H1 (cell line): ENCODE data around the gene AATK. TPM values are rescaled to one million over a fixed set of nuclear protein-coding genes. Genes with fewer than 3 reads are reported as not detected.

Source experiments
- CHD2 ChIP-seq: IDR thresholded peaks from 2 replicates; pipeline ENCODE4 v1.6.1; 2012; ENCODE audit warnings: low read length, improper control_type of control experiment
- MAFK ChIP-seq: IDR thresholded peaks from 2 replicates; pipeline ENCODE4 v1.6.1; 2012; ENCODE audit warnings: low read depth, mild to moderate bottlenecking, improper control_type of control experiment, low read length
- RBBP5 ChIP-seq: IDR thresholded peaks from 2 replicates; pipeline ENCODE4 v1.7.1; 2012; ENCODE audit warnings: low read depth, mild to moderate bottlenecking, inconsistent platforms, low read length, moderate library complexity, borderline replicate concordance
- ZNF274 ChIP-seq: IDR thresholded peaks from 2 replicates; pipeline ENCODE4 v1.7.0; 2012; ENCODE audit warnings: low read length, borderline replicate concordance; ENCODE audit errors: extremely low read depth
- polyA plus RNA-seq, 7 experiments: library from polyadenylated mRNA; depleted of rRNA in 3 of 7; stranded (reverse) in 5 of 7; unstranded in 2 of 7; fragments of >200 nt in 5 of 7; fragments of 200-250 nt in 2 of 7; gene quantifications; 1 replicate in 5 of 7; 2 replicates in 1 of 7; 4 replicates in 1 of 7; pipeline versions ENCODE4 v1.2.1 to v1.2.3, GENCODE V29; 2011 to 2013; ENCODE audit warnings: missing spikeins in 2 of 7, mixed read lengths in 2 of 7
- total RNA-seq: library from RNA; stranded (reverse); fragmentation: NEBNext Ultra II Directional; extraction: Animal tissue kit (Norgen Biotek cat#: 25700); gene quantifications from 2 replicates; pipeline ENCODE4 v1.2.1, GENCODE V29; 2021

Gene AATK
- total and polyA plus RNA-seq, 2 of the 8 experiments (the other 6 are each of a cell fraction or from before 2014, with no cell fraction given): 1.7 to 3.5 TPM

DNA sequence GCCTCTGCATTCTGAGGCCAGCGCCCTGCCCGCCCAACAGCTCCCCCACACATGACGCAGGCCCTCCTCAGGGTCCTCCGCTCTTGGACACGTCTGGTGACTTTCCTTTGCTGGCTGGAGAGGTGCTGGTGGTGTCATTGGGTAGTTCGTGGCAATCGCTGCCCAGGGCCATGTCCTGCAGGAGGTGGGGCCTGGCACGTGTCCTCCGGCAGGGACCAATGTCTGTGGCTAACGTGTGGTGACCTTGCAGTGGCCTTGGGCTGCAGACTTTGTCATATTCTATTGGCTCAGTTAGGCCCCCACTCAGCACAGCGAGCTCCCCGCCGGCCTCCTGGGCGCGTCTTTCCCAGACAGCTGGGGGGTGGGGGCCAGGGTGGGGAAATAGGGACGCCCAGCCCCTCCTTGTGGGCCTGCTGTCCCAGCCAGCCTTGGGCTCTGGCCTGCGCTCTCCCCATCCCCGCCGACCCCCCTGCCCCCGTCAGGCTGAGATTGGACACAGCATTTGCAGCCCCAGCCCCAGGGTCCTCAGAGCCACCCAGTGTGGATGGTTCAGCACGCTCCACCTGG lies 52.8 kb downstream of the AATK start (continued):
- TF ChIP-seq RBBP5: no peak
- no peak for TF ChIP-seq CHD2
- no peak for TF ChIP-seq MAFK
- no peak for TF ChIP-seq ZNF274
